GM12878 (cell line): Measurements from ENCODE around the gene POLN. TPM values are rescaled to one million over a fixed set of nuclear protein-coding genes. Genes with fewer than 3 reads are reported as not detected.

ENCODE experiments used
- ATAC-seq: fragments of 200-7000 bp; cut with Tn5 transposase; 3 replicates; pipeline ENCODE4 v1.9.1; 2020; ENCODE audit warnings: mild to moderate bottlenecking, moderate library complexity
- BruUV-seq: library from RNA; stranded (reverse); fragments of 400-500 nt; replicated peaks from 2 replicates; lab custom pipeline; 2021; lab: Mats Ljungman, UMichigan
- CTCF ChIA-PET: fragments of 300-600 bp; sonication (Branson Sonifier 250); formaldehyde crosslinking; extraction: SDS; loops from one replicate; lab custom pipeline; 2021; ENCODE audit warnings: inconsistent platforms; lab: Yijun Ruan, JAX
- POLR2A ChIA-PET: fragments of 350-600 bp; formaldehyde crosslinking; extraction: SDS; loops from one replicate; lab custom pipeline; 2021; ENCODE audit warnings: inconsistent platforms; lab: Charles Lee
- RAD21 ChIA-PET: fragments of 300-600 bp; sonication (Branson Sonifier 250); formaldehyde crosslinking; loops from one replicate; lab custom pipeline; 2023; ENCODE audit warnings: antibody characterized with exemption; ENCODE audit not compliant: unreplicated experiment; lab: Charles Lee
- SMC1A ChIA-PET: fragments of 300-600 bp; sonication (Branson Sonifier 250); formaldehyde crosslinking; loops from one replicate; lab custom pipeline; 2023; ENCODE audit not compliant: unreplicated experiment, uncharacterized antibody; lab: Charles Lee
- DNase-seq: peaks from one replicate; pipeline ENCODE4 v3.0.0-alpha.2; 2011; ENCODE audit warnings: low read depth, low spot score
- FAIRE-seq: peaks from 3 replicates; lab custom pipeline; 2011; peaks lifted over from hg19 to GRCh38; lab: Jason Lieb, UNC
- H2AFZ ChIP-seq: 2 replicates; pipeline ENCODE4 v1.6.0; 2011; ENCODE audit warnings: low read depth, low read length, control low read depth; ENCODE audit not compliant: control insufficient read depth
- H3K27ac ChIP-seq: 2 replicates; pipeline ENCODE4 v1.5.1; 2011; ENCODE audit warnings: control low read depth; ENCODE audit not compliant: control insufficient read depth, insufficient read depth
- H3K27me3 ChIP-seq, 2 experiments: replicated peaks in 1 of 2; 2 replicates each; pipeline versions ENCODE4 v1.6.0 to v1.6.1; 2011; ENCODE audit warnings: low read length in 1 of 2; ENCODE audit not compliant: control insufficient read depth in 2 of 2, insufficient read depth in 2 of 2
- H3K36me3 ChIP-seq, 2 experiments: 2 replicates each; pipeline ENCODE4 v1.5.1; 2011; ENCODE audit warnings: low read length in 1 of 2; ENCODE audit not compliant: control insufficient read depth in 2 of 2, insufficient read depth in 2 of 2
- H3K4me1 ChIP-seq: 2 replicates; pipeline ENCODE4 v1.6.1; 2011; ENCODE audit warnings: mild to moderate bottlenecking, low read length, moderate library complexity, mixed read lengths; ENCODE audit not compliant: control insufficient read depth, insufficient read depth
- H3K4me2 ChIP-seq: 2 replicates; pipeline ENCODE4 v1.6.0; 2011; ENCODE audit warnings: control low read depth; ENCODE audit not compliant: control insufficient read depth, insufficient read depth
- H3K4me3 ChIP-seq: fragments of 200-600 bp; sonication (generic); 2 replicates; pipeline ENCODE4 v1.5.1; 2016
- H3K79me2 ChIP-seq: 2 replicates; pipeline ENCODE4 v1.6.0; 2011; ENCODE audit warnings: low read length; ENCODE audit not compliant: control insufficient read depth, insufficient read depth
- H3K9ac ChIP-seq: 2 replicates; pipeline ENCODE4 v1.8.0; 2011; ENCODE audit warnings: low read length, control low read depth, mixed read lengths; ENCODE audit not compliant: control insufficient read depth, insufficient read depth
- H3K9me3 ChIP-seq: replicated peaks from 3 replicates; pipeline ENCODE4 v1.5.1; 2011; ENCODE audit warnings: mild to moderate bottlenecking, low read length; ENCODE audit not compliant: control insufficient read depth, insufficient read depth
- H4K20me1 ChIP-seq: 2 replicates; pipeline ENCODE4 v1.6.0; 2011; ENCODE audit not compliant: control insufficient read depth, insufficient read depth
- CBX3 ChIP-seq: fragments of 200-600 bp; sonication (generic); IDR thresholded peaks from 2 replicates; pipeline ENCODE4 v1.6.1; 2016; ENCODE audit warnings: low read depth, borderline replicate concordance
- GABPA ChIP-seq: IDR thresholded peaks from 2 replicates; pipeline ENCODE4 v1.6.1; 2014; ENCODE audit warnings: antibody characterized with exemption, low read depth, mild to moderate bottlenecking, inconsistent platforms
- MEF2B ChIP-seq: fragments of 450-650 bp; IDR thresholded peaks from 2 replicates; pipeline ENCODE4 v1.6.1; 2018; ENCODE audit warnings: mild to moderate bottlenecking, moderate library complexity; ENCODE audit not compliant: partially characterized antibody, poor library complexity, severe bottlenecking
- MTA2 ChIP-seq: fragments of 450-650 bp; IDR thresholded peaks from 2 replicates; pipeline ENCODE4 v1.6.1; 2016; ENCODE audit warnings: low read depth, mild to moderate bottlenecking, moderate library complexity
- NRF1 ChIP-seq: conservative IDR thresholded peaks from 2 replicates; pipeline ENCODE4 v1.6.1; 2011; ENCODE audit warnings: mild to moderate bottlenecking, low read depth, low read length, improper control_type of control experiment
- POLR2AphosphoS2 ChIP-seq: IDR thresholded peaks from 2 replicates; pipeline ENCODE4 v1.6.1; 2011; ENCODE audit warnings: low read depth, mild to moderate bottlenecking, low read length, improper control_type of control experiment, moderate library complexity
- SPI1 ChIP-seq: IDR thresholded peaks from 2 replicates; pipeline ENCODE4 v1.6.1; 2011; ENCODE audit warnings: low read depth, mild to moderate bottlenecking, low read length, moderate library complexity, borderline replicate concordance; ENCODE audit not compliant: insufficient read depth
- SREBF1 ChIP-seq: IDR thresholded peaks from 2 replicates; pipeline ENCODE4 v1.6.1; 2012; ENCODE audit warnings: mild to moderate bottlenecking, low read length
- STAT1 ChIP-seq: fragments of 450-650 bp; conservative IDR thresholded peaks from 2 replicates; pipeline ENCODE4 v1.6.1; 2014; ENCODE audit warnings: antibody characterized with exemption, mild to moderate bottlenecking
- WGBS: methylation state at CpG from one replicate; pipeline ENCODE4 v1.1.6; 2016; ENCODE audit warnings: low lambda C conversion rate; ENCODE audit not compliant: insufficient replicate concordance, insufficient coverage; ENCODE audit errors: missing lambda C conversion rate; 5-methylcytosine and 5-hydroxymethylcytosine counted together
- in situ Hi-C: fragments of 300-500 bp; cut with MboI; formaldehyde crosslinking; loops from 9 replicates; pipeline ENCODE4 v1.14.3; 2018; ENCODE audit warnings: mixed read lengths
- intact Hi-C: fragments of 100-400 bp; cut with micrococcal nuclease; formaldehyde crosslinking; loops from one replicate; pipeline ENCODE4 v1.14.2; 2022; ENCODE audit not compliant: unreplicated experiment
- polyA plus RNA-seq, 11 experiments: library from polyadenylated mRNA; depleted of rRNA in 4 of 11; unstranded in 6 of 11; stranded (reverse) in 5 of 11; fragments of >200 nt; fragmentation: Nextera tagmentation in 4 of 11; fragmentation: Illumina TruSeq in 1 of 11; extraction: Ambion mirVana in 4 of 11; extraction: Trizol in 1 of 11; gene quantifications; 1 replicate in 1 of 11; 2 replicates in 10 of 11; pipeline versions ENCODE4 v1.2.1 to v1.2.3, GENCODE V29; 2011 to 2016; ENCODE audit warnings: inconsistent platforms in 2 of 11, missing spikeins in 2 of 11, low read depth in 1 of 11
- total RNA-seq, 4 experiments: library from RNA; depleted of rRNA in 3 of 4; stranded (reverse); fragments of >200 nt in 3 of 4; fragmentation: Illumina TruSeq in 1 of 4; extraction: Trizol in 1 of 4; gene quantifications; 2 replicates each; pipeline versions ENCODE4 v1.2.1 to v1.2.3, GENCODE V29; 2013 to 2021
- TF ChIP-seq, protein P1 (sequence below): IDR thresholded peaks from 2 replicates; pipeline ENCODE4 v1.6.1; 2012; ENCODE audit warnings: low read length, inconsistent platforms
- TF ChIP-seq, protein P2 (sequence below): fragments of 450-650 bp; formaldehyde crosslinking; IDR thresholded peaks from 2 replicates; pipeline ENCODE4 v1.5.0; 2022; ENCODE audit warnings: mild to moderate bottlenecking, missing genetic modification characterization

POLN gene
- total and polyA plus RNA-seq, 10 of the 15 experiments (the other 5 are each of a cell fraction or from before 2014, with no cell fraction given), result 0.09 to 2.0 (median 0.95) TPM; not detected in 1

GRCh38 chr4:2285613-2286381 is 43.9 kb upstream of the POLN start:
- no peaks in the 10 kb centered on the region for H4K20me1 ChIP-seq
- H3K27me3 ChIP-seq, result no peaks in the 10 kb centered on the region
- CTCF ChIA-PET, result no interaction called here
- WGBS, result 50% methylated on average over 27 of the region's 27 CpGs
- H2AFZ ChIP-seq, result no peak overlapping the region
- no TSS peak for BruUV-seq
- no peak overlapping the region for H3K4me2 ChIP-seq
- intact Hi-C loops, result no loop called here
- DNase-seq (no peak), ATAC-seq (no peak), FAIRE-seq (no peak)
- H3K27ac ChIP-seq, result no peak overlapping the region
- no peak overlapping the region for H3K9ac ChIP-seq
- SMC1A ChIA-PET, result no interaction called here
- no peaks in the 10 kb centered on the region for H3K36me3 ChIP-seq
- peaks cover 13% of the 10 kb centered on the region for H3K4me1 ChIP-seq
- RAD21 ChIA-PET, result no interaction called here
- no peak for TF ChIP-seq NRF1
- no peak for TF ChIP-seq POLR2AphosphoS2
- TF ChIP-seq MTA2, result no peak
- TF ChIP-seq CBX3, result no peak
- TF ChIP-seq SREBF1, result no peak
- no peak for TF ChIP-seq SPI1
- in situ Hi-C loops, result no loop called here
- no peaks in the 10 kb centered on the region for H3K9me3 ChIP-seq
- H3K4me3 ChIP-seq, result no peak overlapping the region
- POLR2A ChIA-PET, result no interaction called here
- H3K79me2 ChIP-seq, result no peaks in the 10 kb centered on the region

DNA sequence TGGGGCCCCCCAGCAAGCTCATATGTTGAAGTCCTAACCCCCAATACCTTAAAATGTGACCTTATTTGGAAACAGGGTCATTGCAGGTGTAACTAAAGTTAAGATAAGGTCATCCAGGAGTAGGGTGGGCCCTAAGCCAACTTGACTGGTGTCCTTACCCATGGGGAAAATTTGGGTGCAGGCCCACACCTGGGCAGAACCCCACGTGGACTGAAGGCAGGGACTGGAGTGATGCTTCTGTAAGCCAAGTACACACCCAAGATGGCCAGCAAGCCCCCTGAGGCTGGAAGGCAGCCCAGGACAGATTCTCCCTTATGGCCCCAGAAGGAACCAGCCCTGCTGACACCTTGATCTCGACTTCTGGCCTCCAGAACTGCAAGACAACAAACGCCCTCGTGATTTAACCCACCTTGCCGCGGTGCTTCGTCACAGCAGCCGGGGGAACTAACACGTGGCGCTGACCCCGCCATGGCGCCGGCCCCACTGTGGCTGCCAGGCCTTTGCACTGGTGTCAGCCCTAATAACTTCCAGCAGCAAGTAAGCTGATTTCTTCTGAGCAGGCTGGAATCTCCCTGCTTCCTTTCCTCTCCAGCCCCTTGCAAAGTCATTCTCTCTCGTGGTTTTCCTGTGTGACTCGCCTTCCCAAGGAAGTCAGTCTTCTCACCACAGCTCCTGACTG is 43.2 kb upstream of the POLN start:
- in situ Hi-C loops, result no loop called here
- no peak overlapping the region for H3K9ac ChIP-seq
- ATAC-seq (no peak), DNase-seq (no peak), FAIRE-seq (no peak)
- no peaks in the 10 kb centered on the region for H3K36me3 ChIP-seq
- H3K27ac ChIP-seq, result no peak overlapping the region
- H3K4me1 ChIP-seq, result peaks cover 7% of the 10 kb centered on the region
- no peaks in the 10 kb centered on the region for H4K20me1 ChIP-seq
- no peaks in the 10 kb centered on the region for H3K79me2 ChIP-seq
- H3K4me2 ChIP-seq, result no peak overlapping the region
- BruUV-seq, result no TSS peak
- ChIA-PET SMC1A (no interaction called here), POLR2A (no interaction called here), RAD21 (no interaction called here), CTCF (no interaction called here)
- no peaks in the 10 kb centered on the region for H3K27me3 ChIP-seq
- H3K4me3 ChIP-seq, result no peak overlapping the region
- intact Hi-C loops, result no loop called here
- H2AFZ ChIP-seq, result no peak overlapping the region
- H3K9me3 ChIP-seq, result no peaks in the 10 kb centered on the region
- 56% methylated on average over 15 of the region's 15 CpGs for WGBS
- TF ChIP-seq, protein P1, sequence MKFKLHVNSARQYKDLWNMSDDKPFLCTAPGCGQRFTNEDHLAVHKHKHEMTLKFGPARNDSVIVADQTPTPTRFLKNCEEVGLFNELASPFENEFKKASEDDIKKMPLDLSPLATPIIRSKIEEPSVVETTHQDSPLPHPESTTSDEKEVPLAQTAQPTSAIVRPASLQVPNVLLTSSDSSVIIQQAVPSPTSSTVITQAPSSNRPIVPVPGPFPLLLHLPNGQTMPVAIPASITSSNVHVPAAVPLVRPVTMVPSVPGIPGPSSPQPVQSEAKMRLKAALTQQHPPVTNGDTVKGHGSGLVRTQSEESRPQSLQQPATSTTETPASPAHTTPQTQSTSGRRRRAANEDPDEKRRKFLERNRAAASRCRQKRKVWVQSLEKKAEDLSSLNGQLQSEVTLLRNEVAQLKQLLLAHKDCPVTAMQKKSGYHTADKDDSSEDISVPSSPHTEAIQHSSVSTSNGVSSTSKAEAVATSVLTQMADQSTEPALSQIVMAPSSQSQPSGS, result no peak
- TF ChIP-seq GABPA (no peak), MEF2B (no peak), STAT1 (no peak)
- TF ChIP-seq, protein P2, sequence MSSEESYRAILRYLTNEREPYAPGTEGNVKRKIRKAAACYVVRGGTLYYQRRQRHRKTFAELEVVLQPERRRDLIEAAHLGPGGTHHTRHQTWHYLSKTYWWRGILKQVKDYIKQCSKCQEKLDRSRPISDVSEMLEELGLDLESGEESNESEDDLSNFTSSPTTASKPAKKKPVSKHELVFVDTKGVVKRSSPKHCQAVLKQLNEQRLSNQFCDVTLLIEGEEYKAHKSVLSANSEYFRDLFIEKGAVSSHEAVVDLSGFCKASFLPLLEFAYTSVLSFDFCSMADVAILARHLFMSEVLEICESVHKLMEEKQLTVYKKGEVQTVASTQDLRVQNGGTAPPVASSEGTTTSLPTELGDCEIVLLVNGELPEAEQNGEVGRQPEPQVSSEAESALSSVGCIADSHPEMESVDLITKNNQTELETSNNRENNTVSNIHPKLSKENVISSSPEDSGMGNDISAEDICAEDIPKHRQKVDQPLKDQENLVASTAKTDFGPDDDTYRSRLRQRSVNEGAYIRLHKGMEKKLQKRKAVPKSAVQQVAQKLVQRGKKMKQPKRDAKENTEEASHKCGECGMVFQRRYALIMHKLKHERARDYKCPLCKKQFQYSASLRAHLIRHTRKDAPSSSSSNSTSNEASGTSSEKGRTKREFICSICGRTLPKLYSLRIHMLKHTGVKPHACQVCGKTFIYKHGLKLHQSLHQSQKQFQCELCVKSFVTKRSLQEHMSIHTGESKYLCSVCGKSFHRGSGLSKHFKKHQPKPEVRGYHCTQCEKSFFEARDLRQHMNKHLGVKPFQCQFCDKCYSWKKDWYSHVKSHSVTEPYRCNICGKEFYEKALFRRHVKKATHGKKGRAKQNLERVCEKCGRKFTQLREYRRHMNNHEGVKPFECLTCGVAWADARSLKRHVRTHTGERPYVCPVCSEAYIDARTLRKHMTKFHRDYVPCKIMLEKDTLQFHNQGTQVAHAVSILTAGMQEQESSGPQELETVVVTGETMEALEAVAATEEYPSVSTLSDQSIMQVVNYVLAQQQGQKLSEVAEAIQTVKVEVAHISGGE (CRISPR knock-in tag), result no peak
